DND-41 (cell line): ENCODE measurements around the gene IL2RG.

Experiments
- ATAC-seq: fragments of 200-7000 bp; cut with Tn5 transposase; 3 replicates; pipeline ENCODE4 v1.9.1; 2021; ENCODE audit warnings: low read depth; ENCODE audit not compliant: insufficient read depth
- DNase-seq: peaks from one replicate; pipeline ENCODE4 v3.0.0-alpha.2; 2020
- H2AFZ ChIP-seq: 2 replicates; pipeline ENCODE4 v1.6.0; 2012; ENCODE audit warnings: low read depth, low read length
- H3K27ac ChIP-seq: 2 replicates; pipeline ENCODE4 v1.5.1; 2012; ENCODE audit warnings: low read length, inconsistent platforms
- H3K27me3 ChIP-seq: fragments of 200-600 bp; sonication (generic); 2 replicates; pipeline ENCODE4 v1.6.0; 2012; ENCODE audit warnings: low read length, mild to moderate bottlenecking, inconsistent platforms; ENCODE audit not compliant: insufficient read depth, poor library complexity
- H3K36me3 ChIP-seq: 2 replicates; pipeline ENCODE4 v1.5.1; 2012; ENCODE audit warnings: low read length, inconsistent platforms; ENCODE audit not compliant: insufficient read depth
- H3K4me1 ChIP-seq: 2 replicates; pipeline ENCODE4 v1.5.1; 2012; ENCODE audit warnings: mild to moderate bottlenecking, low read length; ENCODE audit not compliant: insufficient read depth
- H3K4me2 ChIP-seq: 2 replicates; pipeline ENCODE4 v1.6.0; 2012; ENCODE audit warnings: mild to moderate bottlenecking, moderate library complexity, low read length, inconsistent platforms; ENCODE audit not compliant: insufficient read depth
- H3K4me3 ChIP-seq, 2 experiments: fragments of 200-600 bp in 1 of 2; shearing (Covaris generic) in 1 of 2; 2 replicates each; pipeline ENCODE4 v1.5.1; 2012 to 2016; ENCODE audit warnings: inconsistent platforms in 2 of 2, low read length in 2 of 2, mild to moderate bottlenecking in 2 of 2, low read depth in 1 of 2, moderate library complexity in 1 of 2
- H3K79me2 ChIP-seq: 2 replicates; pipeline ENCODE4 v1.6.0; 2012; ENCODE audit warnings: low read length, inconsistent platforms; ENCODE audit not compliant: insufficient read depth
- H3K9ac ChIP-seq: 2 replicates; pipeline ENCODE4 v1.6.0; 2012; ENCODE audit warnings: low read depth, mild to moderate bottlenecking, inconsistent platforms, low read length, moderate library complexity
- H3K9me3 ChIP-seq: 2 replicates; pipeline ENCODE4 v1.5.1; 2012; ENCODE audit warnings: low read length, moderate library complexity, mild to moderate bottlenecking, inconsistent platforms; ENCODE audit not compliant: insufficient read depth, severe bottlenecking
- H4K20me1 ChIP-seq: 2 replicates; pipeline ENCODE4 v1.6.0; 2012; ENCODE audit warnings: low read length; ENCODE audit not compliant: insufficient read depth
- EZH2 ChIP-seq: IDR thresholded peaks from 3 replicates; pipeline ENCODE4 v1.6.1; 2012; ENCODE audit warnings: borderline replicate concordance, low read depth, mild to moderate bottlenecking, moderate library complexity, low read length, inconsistent platforms; ENCODE audit not compliant: severe bottlenecking
- TF ChIP-seq, protein P1 (sequence below): IDR thresholded peaks from 2 replicates; pipeline ENCODE4 v1.5.1; 2012; ENCODE audit warnings: borderline replicate concordance, low read length, moderate library complexity, mild to moderate bottlenecking; ENCODE audit not compliant: poor library complexity, severe bottlenecking; ENCODE audit errors: extremely low read depth

The IL2RG gene

DNA sequence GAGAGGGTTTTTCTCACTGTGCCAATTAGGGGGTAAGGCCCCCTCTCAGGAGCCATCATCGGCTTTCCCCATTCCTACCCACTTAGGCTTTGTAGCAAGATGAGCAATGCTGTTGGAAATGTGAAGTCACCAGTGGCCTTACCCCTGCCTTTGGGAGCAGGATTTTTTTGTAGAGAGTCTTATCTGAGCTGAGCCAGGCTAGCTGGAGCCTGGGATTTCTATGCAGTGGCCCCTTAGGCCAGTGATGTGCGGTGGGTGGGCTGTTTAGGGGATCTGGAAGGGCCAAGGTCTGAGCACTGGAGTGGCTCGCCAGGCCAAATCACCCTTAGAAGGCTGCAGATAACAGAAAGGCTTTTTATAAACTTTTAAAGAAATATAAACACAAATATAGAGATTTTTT, 9.1 kb downstream of the IL2RG start:
- peaks cover 7% of the 10 kb centered on the region for H3K36me3 ChIP-seq
- no peak overlapping the region for H3K4me2 ChIP-seq
- no peaks in the 10 kb centered on the region for H3K9me3 ChIP-seq
- H3K4me3 ChIP-seq, result no peak overlapping the region
- ATAC-seq, result no peak
- peaks cover 70% of the 10 kb centered on the region for H3K4me1 ChIP-seq
- no peaks in the 10 kb centered on the region for H4K20me1 ChIP-seq
- H2AFZ ChIP-seq, result no peak overlapping the region
- peak overlapping the region; percentile 92 for H3K27ac ChIP-seq
- no peak for TF ChIP-seq EZH2
- TF ChIP-seq, protein P1, sequence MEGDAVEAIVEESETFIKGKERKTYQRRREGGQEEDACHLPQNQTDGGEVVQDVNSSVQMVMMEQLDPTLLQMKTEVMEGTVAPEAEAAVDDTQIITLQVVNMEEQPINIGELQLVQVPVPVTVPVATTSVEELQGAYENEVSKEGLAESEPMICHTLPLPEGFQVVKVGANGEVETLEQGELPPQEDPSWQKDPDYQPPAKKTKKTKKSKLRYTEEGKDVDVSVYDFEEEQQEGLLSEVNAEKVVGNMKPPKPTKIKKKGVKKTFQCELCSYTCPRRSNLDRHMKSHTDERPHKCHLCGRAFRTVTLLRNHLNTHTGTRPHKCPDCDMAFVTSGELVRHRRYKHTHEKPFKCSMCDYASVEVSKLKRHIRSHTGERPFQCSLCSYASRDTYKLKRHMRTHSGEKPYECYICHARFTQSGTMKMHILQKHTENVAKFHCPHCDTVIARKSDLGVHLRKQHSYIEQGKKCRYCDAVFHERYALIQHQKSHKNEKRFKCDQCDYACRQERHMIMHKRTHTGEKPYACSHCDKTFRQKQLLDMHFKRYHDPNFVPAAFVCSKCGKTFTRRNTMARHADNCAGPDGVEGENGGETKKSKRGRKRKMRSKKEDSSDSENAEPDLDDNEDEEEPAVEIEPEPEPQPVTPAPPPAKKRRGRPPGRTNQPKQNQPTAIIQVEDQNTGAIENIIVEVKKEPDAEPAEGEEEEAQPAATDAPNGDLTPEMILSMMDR, result no peak
- peaks cover 39% of the 10 kb centered on the region for H3K79me2 ChIP-seq
- no peak for DNase-seq
- H3K27me3 ChIP-seq, result no peaks in the 10 kb centered on the region
- H3K9ac ChIP-seq, result 0 out of 2 replicates have a peak overlapping the region, but pooled peaks have one; percentile 86

DNA sequence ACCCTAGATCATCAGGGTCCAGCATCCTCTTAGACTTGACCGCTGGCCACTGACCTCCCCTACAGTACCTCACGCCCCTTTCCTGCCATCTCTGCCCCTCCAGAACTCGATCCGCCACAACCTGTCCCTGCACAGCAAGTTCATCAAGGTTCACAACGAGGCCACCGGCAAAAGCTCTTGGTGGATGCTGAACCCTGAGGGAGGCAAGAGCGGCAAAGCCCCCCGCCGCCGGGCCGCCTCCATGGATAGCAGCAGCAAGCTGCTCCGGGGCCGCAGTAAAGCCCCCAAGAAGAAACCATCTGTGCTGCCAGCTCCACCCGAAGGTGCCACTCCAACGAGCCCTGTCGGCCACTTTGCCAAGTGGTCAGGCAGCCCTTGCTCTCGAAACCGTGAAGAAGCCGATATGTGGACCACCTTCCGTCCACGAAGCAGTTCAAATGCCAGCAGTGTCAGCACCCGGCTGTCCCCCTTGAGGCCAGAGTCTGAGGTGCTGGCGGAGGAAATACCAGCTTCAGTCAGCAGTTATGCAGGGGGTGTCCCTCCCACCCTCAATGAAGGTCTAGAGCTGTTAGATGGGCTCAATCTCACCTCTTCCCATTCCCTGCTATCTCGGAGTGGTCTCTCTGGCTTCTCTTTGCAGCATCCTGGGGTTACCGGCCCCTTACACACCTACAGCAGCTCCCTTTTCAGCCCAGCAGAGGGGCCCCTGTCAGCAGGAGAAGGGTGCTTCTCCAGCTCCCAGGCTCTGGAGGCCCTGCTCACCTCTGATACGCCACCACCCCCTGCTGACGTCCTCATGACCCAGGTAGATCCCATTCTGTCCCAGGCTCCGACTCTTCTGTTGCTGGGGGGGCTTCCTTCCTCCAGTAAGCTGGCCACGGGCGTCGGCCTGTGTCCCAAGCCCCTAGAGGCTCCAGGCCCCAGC, 10.5 kb downstream of the IL2RG start:
- Histone ChIP-seq H3K9ac (no peak overlapping the region), H3K4me2 (no peak overlapping the region), H3K79me2 (peaks cover 26% of the 10 kb centered on the region), H3K27me3 (no peaks in the 10 kb centered on the region), H3K4me3 (no peak overlapping the region), H4K20me1 (no peaks in the 10 kb centered on the region), H3K36me3 (no peaks in the 10 kb centered on the region), H3K27ac (peak overlapping the region; percentile 92; the same call in 1 of the 2 replicates), H3K9me3 (no peaks in the 10 kb centered on the region), H2AFZ (no peak overlapping the region), H3K4me1 (peaks cover 66% of the 10 kb centered on the region)
- ATAC-seq, result no peak
- peak; percentile 27 for DNase-seq
- TF ChIP-seq, protein P1, result no peak
- TF ChIP-seq EZH2, result no peak

DNA sequence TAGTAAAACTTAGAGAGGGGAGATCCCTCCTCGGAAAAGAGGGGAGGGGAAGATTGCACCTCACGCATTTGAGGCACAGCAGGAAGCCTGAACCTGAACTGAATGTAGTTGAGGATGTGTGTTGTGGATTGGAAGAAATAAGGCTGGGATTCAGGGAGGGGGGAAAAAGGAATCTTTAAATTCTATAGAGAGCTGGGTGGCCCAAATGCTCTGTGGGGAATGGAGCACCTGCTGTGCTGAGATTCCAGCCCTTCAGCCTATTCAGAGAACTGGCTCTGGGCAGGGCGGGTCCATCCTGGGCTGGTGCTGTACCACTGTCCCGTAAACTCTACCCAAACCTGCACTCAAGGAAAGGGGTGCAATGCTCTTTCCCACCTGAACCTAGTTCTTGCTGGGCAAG, 11.6 kb downstream of the IL2RG start:
- TF ChIP-seq EZH2, result no peak
- TF ChIP-seq, protein P1, result no peak
- H3K36me3 ChIP-seq, result no peaks in the 10 kb centered on the region
- ATAC-seq (no peak), DNase-seq (no peak)
- peaks cover 16% of the 10 kb centered on the region for H3K79me2 ChIP-seq
- H2AFZ ChIP-seq, result no peak overlapping the region
- H3K9me3 ChIP-seq, result no peaks in the 10 kb centered on the region
- H3K4me3 ChIP-seq, result no peak overlapping the region
- H4K20me1 ChIP-seq, result no peaks in the 10 kb centered on the region
- no peaks in the 10 kb centered on the region for H3K27me3 ChIP-seq
- H3K27ac ChIP-seq, result no peak overlapping the region
- H3K4me1 ChIP-seq, result peaks cover 62% of the 10 kb centered on the region
- H3K9ac ChIP-seq, result no peak overlapping the region
- H3K4me2 ChIP-seq, result no peak overlapping the region
